Muscle layer of colon (tissue), 2 donors: Measurements from ENCODE around the gene WFS1.

Experiments
- H3K27ac ChIP-seq: one replicate; pipeline ENCODE4 v1.7.0; 2013; ENCODE audit warnings: low read depth, mild to moderate bottlenecking, low read length, moderate library complexity
- H3K27me3 ChIP-seq, 2 donors: one replicate each; pipeline ENCODE4 v1.7.0; 2013; ENCODE audit warnings: low read length in 2 of 2, mild to moderate bottlenecking in 2 of 2; ENCODE audit not compliant: insufficient read depth in 2 of 2, control insufficient read depth in 1 of 2
- H3K36me3 ChIP-seq: one replicate; pipeline ENCODE4 v1.7.0; 2013; ENCODE audit warnings: mild to moderate bottlenecking, low read length; ENCODE audit not compliant: insufficient read depth
- H3K4me1 ChIP-seq: one replicate; pipeline ENCODE4 v1.7.0; 2013; ENCODE audit warnings: mild to moderate bottlenecking, low read length; ENCODE audit not compliant: insufficient read depth
- H3K4me3 ChIP-seq, 2 donors: one replicate each; pipeline ENCODE4 v1.7.0; 2013; ENCODE audit warnings: low read length in 2 of 2, low read depth in 1 of 2, mild to moderate bottlenecking in 1 of 2, moderate library complexity in 1 of 2
- H3K9ac ChIP-seq: one replicate; pipeline ENCODE4 v1.7.0; 2013; ENCODE audit warnings: low read length
- H3K9me3 ChIP-seq: one replicate; pipeline ENCODE4 v1.7.0; 2013; ENCODE audit warnings: mild to moderate bottlenecking, low read length
- donor health status: abdominal sarcoma.
- donor health status: Adenocarcinoma of cecum.

WFS1 gene

DNA sequence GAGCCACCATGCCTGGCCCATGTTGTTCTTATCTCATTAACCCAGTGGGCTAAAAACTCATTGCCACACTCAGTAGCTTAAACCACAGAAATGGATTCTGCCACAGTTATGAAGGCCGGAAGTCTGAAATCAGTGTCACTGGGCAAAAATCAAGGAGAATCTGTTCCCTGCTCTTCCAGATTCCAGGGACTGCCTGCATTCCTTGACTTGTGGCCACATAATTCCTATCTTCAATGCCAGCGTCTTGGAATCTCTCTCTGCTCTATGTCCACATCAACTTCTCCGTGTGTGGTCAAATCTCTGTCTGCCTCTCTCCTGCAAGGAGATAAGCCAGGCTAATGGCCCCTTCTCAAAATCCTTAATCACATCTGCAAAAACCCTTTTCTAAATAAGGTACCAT is 4.1 kb upstream of the WFS1 start:
- H3K27me3 ChIP-seq, result no peaks in the 10 kb centered on the region
- H3K36me3 ChIP-seq, result no peaks in the 10 kb centered on the region
- no peaks in the 10 kb centered on the region for H3K9me3 ChIP-seq
- no peak overlapping the region for H3K4me3 ChIP-seq
- H3K4me1 ChIP-seq, result peaks cover 5% of the 10 kb centered on the region
- no peak overlapping the region for H3K27ac ChIP-seq
- no peak overlapping the region for H3K9ac ChIP-seq

DNA sequence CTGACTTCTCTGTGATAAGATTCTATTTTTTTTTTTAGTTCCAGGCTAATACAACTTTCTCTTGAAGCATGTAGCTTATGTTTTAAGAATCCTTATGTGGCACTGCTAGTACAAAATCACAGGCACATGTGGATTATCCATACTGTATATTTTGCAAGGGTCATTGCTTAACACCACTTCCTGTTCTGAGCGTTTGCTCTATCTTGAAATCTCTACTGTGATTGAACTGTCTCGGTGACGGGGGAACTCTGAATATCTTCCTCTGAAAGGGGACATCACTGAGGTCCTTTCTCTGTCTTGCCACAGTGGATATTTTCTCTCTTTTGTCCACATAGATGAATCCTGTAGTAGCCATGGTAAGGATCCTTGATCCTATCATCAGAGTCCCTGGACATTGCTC is 2.1 kb upstream of the WFS1 start:
- no peaks in the 10 kb centered on the region for H3K36me3 ChIP-seq
- peaks cover 25% of the 10 kb centered on the region for H3K4me1 ChIP-seq
- no peak overlapping the region for H3K27ac ChIP-seq
- no peak overlapping the region for H3K4me3 ChIP-seq
- no peaks in the 10 kb centered on the region for H3K27me3 ChIP-seq
- no peak overlapping the region for H3K9ac ChIP-seq
- H3K9me3 ChIP-seq, result no peaks in the 10 kb centered on the region

DNA sequence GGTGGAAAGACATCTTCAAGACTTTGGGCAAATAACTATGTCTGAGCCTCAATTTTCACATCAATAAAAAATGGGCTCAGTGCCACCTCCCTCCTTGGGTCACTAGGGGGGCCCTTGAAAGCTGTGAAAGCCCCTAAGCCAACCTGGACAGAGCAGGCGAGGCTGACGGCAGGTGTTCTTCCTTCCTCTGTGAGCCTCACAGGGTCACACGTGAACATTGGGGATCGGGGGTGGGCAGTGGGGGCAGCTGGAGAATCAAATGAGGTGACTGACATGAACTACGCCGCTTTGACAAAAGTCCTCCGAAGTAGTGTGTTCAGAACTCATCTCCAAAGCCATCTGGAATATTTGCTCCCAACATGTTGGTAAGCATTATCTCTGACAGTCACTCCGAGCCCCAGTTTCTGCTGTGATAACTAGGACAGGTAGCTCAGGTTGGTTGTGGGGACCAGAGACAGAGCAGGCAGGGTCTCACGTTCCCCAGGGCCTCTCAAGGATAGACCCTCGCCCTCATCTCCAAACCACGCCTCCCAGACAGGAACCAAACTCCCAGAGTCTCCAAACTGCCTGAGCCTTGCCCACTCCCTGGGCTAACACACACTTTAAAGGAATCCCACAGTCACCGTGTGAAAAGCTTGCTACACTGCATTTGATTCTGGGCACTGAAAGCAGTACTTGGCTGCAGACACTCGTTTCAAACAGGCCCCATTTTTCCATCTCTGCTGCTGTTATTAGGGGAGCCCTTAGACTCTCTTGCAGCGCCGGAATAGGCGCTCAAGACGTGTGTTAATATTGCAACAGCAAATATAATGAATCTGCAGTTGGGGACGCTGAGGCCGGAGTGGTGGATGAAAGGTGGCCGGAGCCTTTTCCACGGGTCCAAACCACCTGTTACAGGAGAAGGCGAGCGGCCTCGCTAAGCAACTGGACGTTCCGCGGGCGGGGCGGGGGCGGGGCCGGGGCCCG is 717 bp upstream of the WFS1 start:
- Histone ChIP-seq H3K36me3 (no peaks in the 10 kb centered on the region), H3K4me3 (peak overlapping the region in 1 of 2 donors; percentile 52), H3K27me3 (no peaks in the 10 kb centered on the region), H3K9ac (peak overlapping the region; percentile 34), H3K27ac (peak overlapping the region; percentile 61), H3K4me1 (peaks cover 39% of the 10 kb centered on the region), H3K9me3 (no peaks in the 10 kb centered on the region)

DNA sequence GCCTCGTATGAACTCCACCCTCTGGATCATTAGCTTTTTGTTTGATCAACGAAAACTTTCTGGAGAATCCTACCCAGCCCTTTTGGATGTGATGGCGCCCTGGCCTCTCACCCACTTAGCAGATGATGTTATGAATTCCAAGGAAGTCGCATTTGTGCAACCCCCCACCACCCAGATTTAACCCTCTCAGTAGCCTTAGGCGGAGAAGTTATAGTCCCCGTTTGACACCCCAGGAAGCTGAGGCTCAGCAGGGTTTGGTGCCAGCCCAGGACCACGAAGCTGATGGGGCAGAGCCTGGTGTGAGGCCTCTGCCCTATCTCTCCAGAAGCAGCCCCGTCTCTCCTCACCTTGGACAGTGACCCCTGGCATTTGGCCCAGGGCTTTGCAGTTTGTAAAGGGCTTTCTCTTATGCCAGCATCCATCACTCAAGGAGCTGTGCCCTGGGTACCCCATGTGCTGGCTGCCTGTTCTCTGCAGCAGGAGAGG is 1.0 kb downstream of the WFS1 start:
- Histone ChIP-seq H3K27me3 (no peaks in the 10 kb centered on the region), H3K27ac (peak overlapping the region; percentile 90), H3K36me3 (no peaks in the 10 kb centered on the region), H3K4me3 (peak overlapping the region; percentile 81 to 97), H3K9ac (peak overlapping the region; percentile 56), H3K9me3 (no peaks in the 10 kb centered on the region), H3K4me1 (peaks cover 41% of the 10 kb centered on the region)

DNA sequence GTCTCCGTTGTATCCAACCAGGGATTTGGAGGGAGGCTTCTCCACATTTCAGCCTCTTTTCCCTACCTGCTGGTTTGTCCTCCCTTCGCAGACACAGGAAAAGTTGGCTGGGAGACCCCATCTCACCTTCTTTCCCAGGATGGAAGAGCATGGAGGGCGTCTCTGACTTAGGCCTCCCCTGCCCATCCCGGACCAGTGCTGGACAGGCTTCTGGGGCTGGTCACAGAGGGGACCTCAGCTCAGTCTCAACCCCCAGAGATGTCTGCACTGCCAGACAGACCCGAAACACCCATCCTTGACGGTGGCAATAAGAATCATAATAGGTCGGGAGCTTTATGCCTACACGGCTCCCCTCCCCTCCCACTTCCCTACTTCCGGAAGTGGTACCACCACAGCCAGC is 1.6 kb downstream of the WFS1 start:
- peak overlapping the region; percentile 90 for H3K27ac ChIP-seq
- H3K4me3 ChIP-seq, result peak overlapping the region; percentile 81 to 97
- peaks cover 46% of the 10 kb centered on the region for H3K4me1 ChIP-seq
- H3K9me3 ChIP-seq, result no peaks in the 10 kb centered on the region
- no peaks in the 10 kb centered on the region for H3K27me3 ChIP-seq
- H3K36me3 ChIP-seq, result no peaks in the 10 kb centered on the region
- peak overlapping the region; percentile 56 for H3K9ac ChIP-seq

DNA sequence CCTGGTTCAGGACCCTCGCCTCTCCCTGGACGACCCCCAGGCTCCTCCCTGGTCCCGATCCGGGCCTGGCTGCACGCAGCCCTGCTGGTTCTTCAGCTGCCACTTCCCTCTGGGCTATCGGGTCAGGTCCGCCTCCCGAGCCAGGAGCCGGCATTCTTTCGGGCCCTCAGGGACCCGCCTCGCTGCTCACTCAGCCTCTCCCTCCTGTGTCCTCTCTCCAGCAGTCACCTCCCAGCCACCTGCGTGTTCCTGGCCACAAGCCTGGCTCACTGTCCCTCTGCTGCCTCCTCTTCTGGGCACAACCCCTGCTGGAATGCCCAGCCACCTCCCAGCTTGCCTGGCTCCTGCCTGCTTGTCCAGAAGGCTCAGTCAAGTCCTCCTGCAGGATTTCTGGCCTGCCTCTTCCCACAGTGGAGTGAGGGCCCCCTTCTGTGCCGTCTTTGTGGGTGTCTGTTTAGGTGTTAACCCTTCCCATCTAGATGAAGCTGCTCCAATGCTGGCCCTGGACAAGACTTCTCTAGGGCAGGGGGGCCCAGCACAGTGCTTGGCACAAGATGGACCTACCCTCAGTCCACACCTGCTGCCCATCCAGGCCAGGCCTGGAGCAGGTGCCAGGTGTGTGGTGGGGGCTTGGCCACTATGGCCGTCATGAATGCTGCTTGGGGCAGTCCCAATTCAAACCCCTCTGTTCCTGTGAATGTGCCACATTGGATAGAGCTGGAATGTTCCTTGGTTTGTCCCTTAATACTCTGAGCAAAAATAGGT is 2.2 kb downstream of the WFS1 start:
- Histone ChIP-seq H3K27ac (peak overlapping the region; percentile 90), H3K9ac (peak overlapping the region; percentile 56), H3K36me3 (no peaks in the 10 kb centered on the region), H3K27me3 (no peaks in the 10 kb centered on the region), H3K4me1 (peaks cover 53% of the 10 kb centered on the region), H3K9me3 (no peaks in the 10 kb centered on the region), H3K4me3 (peak overlapping the region; percentile 81 to 97)

DNA sequence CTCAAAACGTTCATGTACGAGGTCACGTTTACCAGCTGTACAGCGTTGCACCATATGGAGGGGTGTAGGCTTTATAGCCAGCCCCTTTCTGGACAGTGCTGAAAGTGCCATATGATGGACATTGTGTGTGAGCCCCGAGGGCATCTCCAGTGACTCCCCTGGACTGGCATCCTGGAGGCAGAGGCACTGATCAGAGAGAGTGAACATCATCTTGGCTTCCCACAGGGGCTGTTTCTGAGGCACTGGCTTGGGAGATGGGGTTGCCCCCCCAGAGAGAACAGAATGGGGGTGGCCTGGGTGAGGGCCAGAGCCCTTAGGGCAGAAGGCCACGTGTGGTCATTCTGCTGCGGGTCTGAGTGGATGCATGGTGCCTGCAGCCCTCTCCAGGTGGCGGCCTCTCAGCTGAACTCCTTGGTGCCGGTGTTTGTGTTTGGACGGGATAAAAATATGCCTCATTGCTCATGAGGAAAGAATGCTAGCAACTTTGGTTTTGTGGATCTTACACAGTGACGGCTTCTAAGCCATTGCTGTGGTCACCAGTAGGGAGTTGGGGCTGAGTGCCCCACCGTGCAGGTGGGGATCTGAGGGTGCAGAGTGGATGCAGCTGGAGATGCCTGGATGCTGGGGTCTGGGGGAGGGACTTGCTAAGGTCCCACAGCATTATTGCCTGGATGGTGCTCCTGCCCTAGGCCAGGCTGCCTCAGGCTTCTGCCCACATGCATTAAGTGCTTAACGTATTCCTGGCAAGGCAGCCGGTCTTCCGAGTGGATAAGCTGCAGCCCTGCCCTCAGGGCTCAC is 3.4 kb downstream of the WFS1 start:
- Histone ChIP-seq H3K9me3 (no peaks in the 10 kb centered on the region), H3K27me3 (no peaks in the 10 kb centered on the region), H3K27ac (peak overlapping the region; percentile 90), H3K36me3 (peaks cover 6% of the 10 kb centered on the region), H3K4me1 (peaks cover 63% of the 10 kb centered on the region), H3K9ac (peak overlapping the region; percentile 56), H3K4me3 (peak overlapping the region; percentile 9 to 97)

DNA sequence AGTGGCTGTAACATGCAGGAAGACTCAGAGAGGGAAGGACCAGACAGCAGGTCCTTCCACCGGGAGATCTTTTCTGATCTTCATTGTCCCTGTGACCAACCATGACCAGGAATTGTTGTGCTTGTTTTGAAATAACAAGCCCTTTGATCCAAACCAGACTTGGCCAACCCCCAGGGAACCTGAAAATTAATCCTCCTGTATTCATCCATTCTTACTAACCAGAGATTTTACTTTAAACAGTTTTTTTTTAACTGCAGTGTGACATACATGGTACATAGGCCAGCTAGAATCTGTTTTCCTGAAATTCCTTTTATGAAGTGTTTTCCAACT is 4.0 kb downstream of the WFS1 start:
- Histone ChIP-seq H3K27me3 (no peaks in the 10 kb centered on the region), H3K36me3 (peaks cover 6% of the 10 kb centered on the region), H3K4me3 (peak overlapping the region in 1 of 2 donors; percentile 9), H3K9me3 (no peaks in the 10 kb centered on the region), H3K9ac (no peak overlapping the region), H3K4me1 (peaks cover 66% of the 10 kb centered on the region), H3K27ac (peak overlapping the region; percentile 90)

DNA sequence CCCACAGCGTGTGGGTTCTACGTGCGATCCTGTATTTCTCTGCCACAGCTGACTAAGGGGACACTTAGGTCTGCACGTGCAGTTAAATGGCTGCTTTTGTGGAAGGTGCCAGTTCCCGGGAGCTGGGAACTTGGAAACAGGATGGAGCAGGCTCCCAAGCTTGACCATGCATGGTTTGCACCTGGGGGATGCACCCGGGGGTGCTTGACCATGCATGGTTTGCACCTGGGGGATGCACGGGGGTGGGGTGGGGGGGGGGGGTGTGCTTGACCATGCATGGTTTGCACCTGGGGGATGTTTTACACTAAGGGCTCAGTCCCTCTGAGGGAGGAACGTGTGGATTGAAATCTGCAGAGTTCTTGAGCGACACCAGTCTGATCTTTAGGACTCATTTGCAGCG is 5.7 kb downstream of the WFS1 start:
- Histone ChIP-seq H3K4me3 (peak overlapping the region in 1 of 2 donors; percentile 31), H3K27ac (peak overlapping the region; percentile 54), H3K9ac (no peak overlapping the region), H3K9me3 (no peaks in the 10 kb centered on the region), H3K4me1 (peaks cover 62% of the 10 kb centered on the region), H3K27me3 (no peaks in the 10 kb centered on the region), H3K36me3 (peaks cover 21% of the 10 kb centered on the region)

DNA sequence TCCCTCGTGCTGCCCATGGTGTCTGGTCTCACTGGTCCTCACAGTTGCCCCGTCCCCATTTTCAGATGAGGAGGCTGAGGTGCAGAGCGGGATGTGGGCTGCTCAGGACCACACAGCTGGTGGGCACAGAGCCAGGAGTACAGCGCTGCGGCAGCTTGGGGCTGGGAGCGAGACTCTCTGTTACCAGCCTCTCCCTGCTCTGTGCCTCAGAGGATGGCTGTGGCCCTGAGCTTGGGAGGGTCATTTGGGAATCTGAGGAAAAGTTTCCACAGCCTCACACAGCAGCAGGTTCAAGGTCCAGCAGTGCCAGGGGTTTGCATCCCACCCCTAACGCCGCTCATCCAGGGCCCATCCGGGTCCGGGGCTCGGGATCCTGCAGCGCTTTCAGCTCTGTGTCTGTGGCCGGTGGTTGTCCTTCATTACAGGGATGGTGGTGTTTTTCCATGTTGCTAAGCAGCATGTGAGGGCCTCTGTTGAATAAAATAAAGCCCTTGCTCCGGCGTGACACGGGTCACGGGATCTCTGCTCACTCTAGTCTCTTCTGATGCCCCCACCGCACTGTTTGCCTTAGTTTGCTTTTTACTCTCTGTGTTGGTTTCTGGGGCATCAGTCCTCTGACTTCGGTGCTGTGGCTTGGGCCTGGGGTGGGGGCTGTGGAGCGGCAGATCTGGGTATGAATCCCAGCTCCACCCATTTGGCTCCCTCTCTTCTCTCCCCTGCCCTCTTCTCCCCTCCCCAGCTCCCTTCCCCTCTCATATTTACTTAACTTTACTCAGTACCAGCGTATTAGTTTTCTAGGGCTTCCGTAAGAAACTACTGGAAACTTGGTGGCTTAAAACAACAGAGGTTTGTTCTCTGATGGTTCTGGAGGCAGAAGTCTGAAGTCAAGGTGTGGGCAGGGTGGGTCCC is 6.5 kb downstream of the WFS1 start:
- peaks cover 59% of the 10 kb centered on the region for H3K4me1 ChIP-seq
- peak overlapping the region; percentile 45 for H3K9ac ChIP-seq
- peak overlapping the region; percentile 54 for H3K27ac ChIP-seq

More for the DNA sequence above, 6.5 kb downstream of the WFS1 start:
- Histone ChIP-seq H3K4me3 (peak overlapping the region; percentile 31 to 35), H3K36me3 (peaks cover 24% of the 10 kb centered on the region), H3K27me3 (no peaks in the 10 kb centered on the region), H3K9me3 (no peaks in the 10 kb centered on the region)
